NCI-H1694 (cell line): ENCODE data around the gene TSC22D4.
"Not testable (repeated sequence)": the region's sequence is repeated elsewhere in the genome, so short reads cannot be mapped to it uniquely, and the experiment has no call there.

Experiments used
- DNase-seq: peaks from one replicate; lab custom pipeline; 2025; lab: John Stamatoyannopoulos, UW

TSC22D4 gene

DNA sequence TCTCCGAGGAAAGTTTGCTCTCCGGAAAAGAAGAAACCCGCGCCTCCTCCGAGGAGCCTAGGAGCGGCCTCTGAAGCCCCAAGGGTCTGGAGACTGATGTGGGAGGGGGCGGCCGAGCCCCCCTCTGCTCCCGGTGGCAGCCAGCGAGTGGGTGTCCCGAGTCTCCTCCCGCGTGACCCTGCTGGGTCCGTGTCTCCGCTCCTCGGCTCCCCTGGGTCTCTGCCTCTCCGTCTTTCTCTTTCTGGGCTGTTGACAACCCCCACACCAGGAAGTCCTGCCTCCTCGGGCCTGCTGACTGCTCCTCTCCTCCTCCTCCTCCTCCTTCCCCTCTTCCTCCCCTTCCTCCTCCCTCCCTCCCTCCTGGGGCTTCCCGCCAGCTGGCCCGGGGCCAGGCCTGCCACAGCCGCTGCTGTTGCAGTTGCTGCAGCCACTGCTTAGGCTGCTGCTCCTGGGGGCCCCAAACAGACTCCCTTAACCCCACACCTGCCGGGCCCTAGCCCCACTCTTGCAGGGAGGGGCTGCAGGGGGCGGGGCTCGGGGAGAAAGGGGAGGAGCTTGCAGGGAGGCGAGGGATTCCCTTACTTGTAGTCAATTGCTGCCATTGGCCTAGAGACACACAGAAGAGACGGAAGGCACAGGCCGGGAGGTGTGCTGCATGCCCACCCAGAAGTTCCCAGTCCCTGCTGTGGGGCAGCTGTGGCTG, at the start of gene TSC22D4:
Gene TSC22D4 (minus strand): TSS at position 257 of the 703 bp plus-strand sequence. CDS start 1,176 bp downstream, outside the sequence.
- DNase-seq = peak; percentile 52

DNA sequence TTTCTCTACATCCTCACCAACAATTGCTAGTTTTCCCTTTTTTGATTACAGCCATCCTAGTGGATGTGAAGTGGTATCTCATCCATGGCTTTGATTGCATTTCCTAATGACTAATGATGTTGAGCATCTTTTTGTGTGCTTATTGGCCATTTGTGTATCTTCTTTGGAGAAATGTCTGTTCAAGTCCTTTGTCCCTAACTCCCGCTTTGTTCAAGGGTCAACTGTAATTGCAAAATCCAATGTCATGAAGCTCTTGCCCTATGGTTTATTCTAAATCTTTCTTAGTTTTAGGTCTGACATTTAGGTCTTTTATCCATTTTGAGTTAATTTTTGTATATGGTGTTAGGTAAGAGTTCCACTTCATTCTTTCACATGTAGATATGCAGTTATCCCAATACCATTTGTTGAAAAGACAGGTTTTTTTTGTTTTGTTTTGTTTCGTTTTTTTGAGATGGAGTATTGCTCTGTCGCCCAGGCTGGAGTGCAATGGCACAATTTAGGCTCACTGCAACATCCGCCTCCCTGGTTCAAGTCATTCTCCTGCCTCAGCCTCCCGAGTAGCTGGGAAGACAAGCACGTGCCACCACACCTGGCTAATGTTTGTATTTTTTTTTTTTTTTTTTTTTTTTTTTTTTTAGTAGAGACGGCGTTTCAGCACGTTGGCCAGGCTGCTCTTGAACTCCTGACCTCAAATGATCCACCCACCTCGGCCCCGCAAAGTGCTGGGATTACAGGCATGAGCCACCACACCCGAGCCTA, 49.3 kb upstream of the TSC22D4 start:
- not testable (repeated sequence) for DNase-seq

DNA sequence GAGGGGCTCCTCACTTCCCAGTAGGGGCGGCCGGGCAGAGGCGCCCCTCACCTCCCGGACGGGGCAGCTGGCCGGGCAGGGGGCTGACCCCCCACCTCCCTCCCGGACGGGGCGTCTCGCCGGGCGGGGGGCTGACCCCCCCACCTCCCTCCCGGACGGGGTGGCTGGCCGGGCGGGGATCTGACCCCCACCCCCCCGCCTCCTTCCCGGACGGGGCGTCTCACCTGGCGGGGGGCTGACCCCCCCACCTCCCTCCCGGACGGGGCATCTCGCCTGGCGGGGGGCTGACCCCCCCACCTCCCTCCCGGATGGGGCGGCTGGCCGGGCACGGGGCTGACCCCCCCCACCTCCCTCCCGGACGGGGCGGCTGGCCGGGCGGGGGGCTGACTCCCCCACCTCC, 44.2 kb upstream of the TSC22D4 start:
- not testable (repeated sequence) for DNase-seq

DNA sequence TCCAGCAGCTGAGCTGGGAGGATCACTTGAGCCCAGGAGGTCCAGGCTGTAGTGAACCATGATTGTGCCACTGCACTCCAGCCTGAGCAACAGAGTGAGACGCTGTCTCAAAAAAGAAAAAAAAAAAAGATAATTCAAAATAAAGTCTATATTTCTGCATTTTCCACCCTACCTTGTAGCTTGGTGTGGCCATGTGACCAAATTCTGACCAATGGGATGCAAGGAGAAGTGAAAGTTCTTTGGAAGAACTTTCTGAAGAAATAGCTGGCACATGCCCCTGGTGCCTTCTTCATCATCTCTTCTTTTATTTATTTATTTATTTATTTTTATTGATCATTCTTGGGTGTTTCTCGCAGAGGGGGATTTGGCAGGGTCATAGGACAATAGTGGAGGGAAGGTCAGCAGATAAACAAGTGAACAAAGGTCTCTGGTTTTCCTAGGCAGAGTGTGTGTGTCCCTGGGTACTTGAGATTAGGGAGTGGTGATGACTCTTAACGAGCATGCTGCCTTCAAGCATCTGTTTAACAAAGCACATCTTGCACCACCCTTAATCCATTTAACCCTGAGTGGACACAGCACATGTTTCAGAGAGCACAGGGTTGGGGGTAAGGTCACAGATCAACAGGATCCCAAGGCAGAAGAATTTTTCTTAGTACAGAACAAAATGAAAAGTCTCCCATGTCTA, 43.0 kb upstream of the TSC22D4 start:
- not testable (repeated sequence) for DNase-seq

DNA sequence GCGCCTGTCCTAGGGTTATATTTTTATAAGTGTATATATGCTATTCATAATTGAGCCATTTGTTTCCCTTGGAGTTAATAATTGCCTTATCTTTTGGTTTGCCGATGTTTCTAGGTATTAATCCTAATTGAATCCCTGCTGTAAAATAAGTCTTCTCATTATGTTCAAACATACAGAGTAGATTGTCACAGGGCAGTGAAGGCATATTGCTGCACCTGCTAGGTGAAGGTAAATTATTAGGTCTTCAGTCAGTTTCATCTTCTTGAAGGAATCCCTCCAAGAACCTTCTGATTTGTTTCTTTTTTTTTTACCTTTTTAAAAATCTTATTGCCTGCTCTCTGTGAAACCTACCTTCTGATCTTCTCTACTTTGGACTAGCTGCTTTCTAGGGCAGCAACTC, 42.1 kb upstream of the TSC22D4 start:
- no peak for DNase-seq

DNA sequence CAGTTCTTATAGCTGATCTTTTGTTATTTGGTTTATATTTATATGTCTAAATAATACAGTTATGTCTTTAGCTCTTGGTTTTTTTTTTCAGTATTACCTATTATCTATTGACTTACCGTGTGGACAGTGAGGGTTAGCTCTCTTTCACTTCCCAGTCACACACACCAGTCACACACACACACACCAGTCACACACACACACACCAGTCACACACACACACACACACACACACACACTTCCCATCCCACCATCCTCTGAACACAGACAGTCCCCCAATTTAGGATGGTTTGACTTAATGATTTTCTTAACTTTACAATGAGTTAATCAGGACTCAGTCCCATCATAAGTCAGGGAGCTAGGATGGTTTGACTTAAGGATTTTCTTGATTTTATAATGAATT, 41.1 kb upstream of the TSC22D4 start:
- no peak for DNase-seq

DNA sequence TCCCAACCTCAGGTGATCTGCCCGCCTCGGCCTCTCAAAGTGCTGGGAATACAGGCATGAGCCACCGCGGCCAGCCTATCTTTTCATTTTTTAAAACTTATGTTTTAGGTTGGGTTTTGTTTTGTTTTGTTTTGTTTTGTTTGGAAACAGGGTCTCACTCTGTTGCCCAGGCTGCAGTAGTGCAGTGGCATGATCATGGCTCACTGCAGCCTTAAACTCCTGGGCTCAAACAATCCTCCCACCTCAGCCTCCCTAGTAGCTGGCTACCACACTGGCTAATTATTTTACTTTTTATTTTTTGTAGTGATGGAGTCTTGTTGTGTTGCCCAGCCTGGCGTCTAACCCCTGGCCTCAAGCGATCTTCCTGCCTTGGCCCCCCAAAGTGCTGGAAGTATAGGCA, 40.6 kb upstream of the TSC22D4 start:
- DNase-seq = no peak

DNA sequence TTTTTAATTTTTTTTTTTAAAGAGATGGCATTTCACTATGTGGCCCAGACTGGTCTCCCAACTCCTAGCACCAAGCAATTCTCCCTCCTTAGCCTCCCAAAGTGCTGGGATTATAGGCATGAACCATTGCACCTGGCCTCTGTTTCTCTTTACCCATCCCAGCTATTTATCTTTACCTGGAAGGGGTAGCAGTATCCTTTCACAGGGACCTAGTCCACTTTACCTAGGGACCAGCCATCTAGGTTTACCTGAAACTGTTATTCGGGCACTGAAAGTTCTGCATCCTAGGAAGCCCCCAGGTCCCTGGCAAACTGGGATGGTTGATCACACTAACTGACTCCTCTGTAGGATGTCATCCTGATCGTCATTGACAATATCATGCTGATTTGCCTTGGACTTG, 38.3 kb upstream of the TSC22D4 start:
- DNase-seq = no peak

DNA sequence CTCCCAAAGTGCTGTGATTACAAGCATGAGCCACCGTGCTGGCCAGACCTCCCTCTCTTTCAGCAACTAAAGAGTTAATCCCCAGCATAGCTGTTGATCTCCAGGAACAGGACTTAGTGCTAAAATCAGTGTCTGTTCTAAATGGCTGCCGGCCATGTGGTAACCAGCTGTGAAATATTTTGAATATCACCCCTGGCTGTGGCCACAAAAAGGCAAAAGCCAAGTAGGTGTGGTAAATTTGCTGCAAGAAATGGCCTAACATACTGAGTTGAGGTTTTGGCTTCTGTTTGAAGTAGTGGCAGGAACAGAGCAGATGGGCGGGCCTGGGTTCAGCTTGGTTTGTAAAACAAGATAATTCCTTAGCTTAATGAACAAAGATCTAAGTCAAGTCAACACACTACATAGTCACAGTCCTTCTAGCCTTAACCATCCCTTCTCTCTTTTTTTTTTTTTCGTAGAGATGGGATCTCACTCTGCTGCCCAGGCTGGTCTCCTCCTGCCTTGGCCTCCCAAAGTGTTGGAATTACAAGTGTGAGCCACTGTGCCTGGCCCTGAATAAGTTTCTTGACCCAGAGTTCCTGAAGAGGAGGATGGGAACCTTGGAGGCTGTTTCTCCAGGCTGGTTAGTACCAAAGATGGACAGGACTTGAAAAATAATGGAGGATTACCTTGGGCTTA, 37.3 kb upstream of the TSC22D4 start:
- no peak for DNase-seq

DNA sequence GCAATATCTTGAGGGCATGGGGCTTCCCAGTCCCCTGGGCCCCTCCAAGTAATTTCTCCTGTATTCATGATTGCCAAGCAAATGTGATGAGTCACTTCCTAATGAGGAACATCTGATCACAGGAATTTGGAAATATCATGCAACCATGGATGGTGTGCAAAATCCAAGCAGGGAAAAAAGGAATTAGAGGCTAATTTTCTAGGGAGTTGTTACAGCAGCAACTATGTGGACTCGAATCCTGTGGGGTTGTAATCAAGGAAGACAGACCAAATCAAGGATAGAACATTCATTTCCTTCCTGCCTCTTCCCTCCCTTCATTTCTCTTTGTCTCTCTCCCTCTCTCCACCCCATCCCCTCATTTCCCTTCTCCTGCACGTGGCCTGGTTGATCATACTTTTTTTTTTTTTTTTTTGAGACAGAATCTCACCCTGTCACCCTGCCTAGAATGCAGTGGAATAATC, 36.1 kb upstream of the TSC22D4 start:
- no peak for DNase-seq

DNA sequence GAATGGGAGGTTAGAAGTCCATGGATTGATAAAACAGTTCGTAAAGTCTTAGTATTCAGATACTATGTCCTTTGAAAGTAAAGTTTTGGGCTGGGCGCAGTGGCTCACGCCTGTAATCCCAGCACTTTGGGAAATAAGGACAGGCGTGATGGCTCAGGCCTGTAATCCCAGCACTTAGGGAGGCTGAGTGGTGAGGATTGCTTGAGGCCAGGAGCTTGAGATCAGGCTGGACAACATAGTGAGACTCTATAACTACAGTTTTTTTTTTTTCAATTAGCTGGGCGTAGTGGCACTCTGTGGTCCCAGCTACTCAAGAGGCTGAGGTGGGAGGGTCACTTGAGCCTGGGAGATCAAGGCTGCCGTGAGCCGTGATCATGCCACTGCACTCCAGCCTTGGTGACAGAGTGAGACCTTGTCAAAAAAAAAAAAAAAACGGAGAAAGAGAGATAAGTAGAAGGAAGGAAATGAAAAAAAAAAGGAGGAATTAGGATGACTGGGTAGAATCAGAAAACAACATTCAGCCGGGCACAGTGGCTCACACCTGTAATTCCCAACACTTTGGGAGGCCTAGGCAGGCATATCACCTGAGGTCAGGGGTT, 34.3 kb upstream of the TSC22D4 start:
- DNase-seq = no peak

DNA sequence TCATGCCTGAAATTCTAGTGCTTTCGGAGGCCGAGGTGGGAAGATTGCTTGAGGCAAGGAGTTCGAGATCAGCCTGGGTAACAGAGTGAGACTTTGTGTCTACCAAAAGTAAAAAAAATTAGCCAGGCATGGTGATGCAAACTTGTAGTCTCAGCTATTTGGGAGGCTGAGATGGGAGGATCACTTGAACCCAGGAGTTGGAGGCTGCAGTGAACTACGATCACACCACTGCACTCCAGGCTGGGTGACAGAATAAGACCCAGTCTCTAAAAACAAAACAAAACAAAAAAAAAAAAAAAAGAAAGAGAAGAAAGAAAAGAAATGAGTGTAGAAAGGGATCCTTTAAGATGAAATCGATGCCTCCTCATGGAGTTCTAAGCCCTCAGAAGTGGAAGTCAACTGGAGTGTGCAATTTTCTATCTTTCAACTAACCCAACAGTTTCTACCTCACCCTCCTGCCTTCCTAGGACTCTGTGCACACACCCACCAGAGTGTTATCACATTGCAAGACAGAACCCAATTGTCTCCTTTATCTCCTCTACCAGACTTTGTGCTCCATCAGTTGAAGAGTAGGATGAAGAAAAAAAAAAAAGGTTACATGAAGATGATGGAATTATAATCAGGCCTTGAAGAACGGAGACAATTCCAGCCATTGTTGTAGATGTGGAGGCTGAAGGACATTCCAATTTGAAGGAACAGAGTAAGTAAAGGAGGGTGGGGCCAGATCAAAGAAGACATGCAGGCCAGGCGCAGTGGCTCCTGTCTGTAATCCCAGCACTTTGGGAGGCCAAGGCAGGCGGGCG, 31.6 kb upstream of the TSC22D4 start:
- no peak for DNase-seq

DNA sequence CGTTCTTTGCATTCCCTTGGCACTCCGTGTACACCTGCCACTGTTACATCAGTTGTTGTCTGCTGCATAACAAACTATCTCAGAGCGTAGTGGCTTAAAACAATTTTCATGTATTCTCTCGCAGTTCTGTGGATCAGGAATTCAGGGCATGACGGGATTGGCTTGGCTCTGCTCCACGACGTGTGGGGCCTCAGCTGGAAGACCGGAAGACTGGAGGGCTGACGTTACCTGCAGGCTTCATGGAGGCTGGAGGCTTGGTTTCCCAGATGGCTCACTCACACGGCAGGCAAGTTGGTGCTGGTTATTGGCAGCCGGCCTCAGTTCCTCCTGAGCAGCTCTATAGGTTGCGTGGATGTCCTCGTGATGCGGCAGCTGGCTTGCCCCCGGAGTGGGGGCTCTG, 30.2 kb upstream of the TSC22D4 start:
- DNase-seq = peak; percentile 98

DNA sequence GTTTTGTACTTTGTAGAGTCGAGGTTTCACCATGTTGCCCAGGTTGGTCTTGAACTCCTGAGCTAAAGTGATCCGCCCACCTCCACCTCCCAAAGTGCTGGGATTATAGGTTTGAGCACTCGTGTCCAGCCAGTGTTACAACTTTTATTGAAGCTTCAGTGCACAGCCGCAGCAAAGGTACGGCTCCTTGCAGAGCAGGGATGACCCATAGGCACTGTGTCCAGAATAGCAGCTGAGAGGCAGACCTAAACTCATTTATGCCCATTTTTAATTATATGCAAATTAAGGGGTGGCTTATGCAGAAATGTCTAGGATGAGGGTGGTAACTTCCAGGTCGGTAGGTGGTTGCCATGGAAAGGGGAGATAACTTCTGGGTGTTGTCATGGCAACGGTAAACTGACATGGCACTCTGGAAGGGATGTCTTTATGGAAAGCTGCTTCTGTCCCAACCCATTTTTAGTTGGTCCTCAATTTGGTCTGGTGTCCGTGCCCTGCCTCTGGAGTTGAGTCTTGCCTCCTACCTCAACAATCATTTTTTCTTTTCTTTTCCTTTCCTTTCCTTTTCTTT, 27.4 kb upstream of the TSC22D4 start:
- no peak for DNase-seq

DNA sequence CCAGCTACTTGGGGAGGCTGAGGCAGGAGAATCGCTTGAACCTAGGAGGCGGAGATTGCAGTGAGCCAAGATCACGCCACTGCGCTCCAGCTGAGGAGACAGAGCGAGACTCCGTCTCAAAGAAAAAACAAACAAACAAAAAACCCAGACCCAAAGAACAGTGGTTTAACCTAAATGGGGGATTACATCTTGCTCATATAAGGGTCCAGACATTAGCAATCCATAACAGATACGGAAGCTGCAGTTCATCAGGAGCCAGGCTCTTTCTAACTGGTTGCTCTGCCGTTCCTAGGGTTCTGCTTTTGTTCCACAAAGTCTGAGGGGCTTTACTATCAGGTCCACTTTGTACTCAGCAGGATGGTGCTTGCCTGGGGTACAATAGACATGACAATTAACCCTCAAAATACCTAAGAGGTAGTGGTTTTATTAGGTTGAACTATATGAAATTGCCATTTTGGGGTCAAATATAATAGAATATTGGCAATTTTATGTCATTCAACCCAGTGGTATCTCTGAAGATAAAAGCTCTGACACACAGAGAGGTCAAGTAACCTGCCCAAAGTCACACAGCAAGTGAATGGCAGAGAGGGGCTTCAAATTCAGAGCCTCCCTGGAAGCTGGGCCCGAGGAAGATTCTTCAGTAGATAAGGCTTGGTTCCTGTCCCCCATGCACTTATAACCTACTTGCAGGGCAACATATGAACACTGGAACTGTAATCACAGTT, 26.0 kb upstream of the TSC22D4 start:
- no peak for DNase-seq

DNA sequence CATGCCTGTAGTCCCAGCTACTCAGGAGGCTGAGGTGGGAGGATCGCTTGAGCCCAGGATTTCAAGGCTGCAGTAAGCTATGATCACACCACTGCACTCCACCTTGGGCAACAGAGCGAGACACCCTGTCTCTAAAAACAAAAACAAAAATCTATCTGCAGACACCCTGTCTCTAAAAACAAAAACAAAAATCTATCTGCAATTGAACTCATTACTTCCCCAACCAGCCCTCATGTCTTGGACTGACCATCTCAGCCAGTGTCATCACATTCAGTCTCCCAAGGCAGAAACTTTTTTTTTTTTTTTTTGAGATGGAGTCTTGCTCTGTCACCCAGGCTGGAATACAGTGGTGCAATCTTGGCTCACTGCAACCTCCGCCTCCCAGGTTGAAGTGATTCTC, 25.0 kb upstream of the TSC22D4 start:
- not testable (repeated sequence) for DNase-seq

DNA sequence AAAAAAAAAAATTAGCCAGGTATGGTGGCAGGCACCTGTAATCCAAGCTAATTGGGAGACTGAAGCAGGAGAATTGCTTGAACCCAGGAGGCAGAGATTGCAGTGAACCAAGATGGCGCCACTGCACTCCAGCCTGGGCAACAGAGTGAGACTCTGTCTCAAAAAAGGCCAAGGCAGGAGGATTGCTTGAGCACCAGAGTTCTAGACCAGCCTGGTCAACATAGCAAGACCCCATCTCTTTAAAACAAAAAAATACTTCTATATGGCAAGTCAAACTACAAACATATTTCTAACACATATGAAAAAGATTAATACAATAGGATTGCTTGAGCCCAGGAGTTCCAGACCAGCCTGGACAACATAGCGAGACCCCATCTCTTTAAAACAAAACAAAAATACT, 21.7 kb upstream of the TSC22D4 start:
- not testable (repeated sequence) for DNase-seq

DNA sequence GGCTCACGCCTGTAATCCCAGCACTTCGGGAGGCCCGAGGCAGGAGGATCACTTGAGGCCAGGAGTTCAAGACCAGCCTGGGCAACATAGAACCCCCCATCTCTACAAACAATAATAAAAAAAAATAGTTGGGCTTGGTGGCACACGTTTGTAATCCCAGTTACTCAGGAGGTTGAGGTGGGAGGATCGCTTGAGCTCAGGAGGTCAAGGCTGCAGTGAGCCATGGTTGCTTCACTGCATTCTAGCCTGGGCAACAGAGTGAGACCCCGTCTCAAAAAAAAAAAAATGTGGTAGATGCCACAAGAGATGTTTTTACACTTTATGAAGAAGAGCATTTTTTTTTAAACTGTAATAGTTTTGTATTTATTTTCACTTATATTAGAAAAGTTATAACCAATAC, 17.5 kb upstream of the TSC22D4 start:
- DNase-seq = no peak

DNA sequence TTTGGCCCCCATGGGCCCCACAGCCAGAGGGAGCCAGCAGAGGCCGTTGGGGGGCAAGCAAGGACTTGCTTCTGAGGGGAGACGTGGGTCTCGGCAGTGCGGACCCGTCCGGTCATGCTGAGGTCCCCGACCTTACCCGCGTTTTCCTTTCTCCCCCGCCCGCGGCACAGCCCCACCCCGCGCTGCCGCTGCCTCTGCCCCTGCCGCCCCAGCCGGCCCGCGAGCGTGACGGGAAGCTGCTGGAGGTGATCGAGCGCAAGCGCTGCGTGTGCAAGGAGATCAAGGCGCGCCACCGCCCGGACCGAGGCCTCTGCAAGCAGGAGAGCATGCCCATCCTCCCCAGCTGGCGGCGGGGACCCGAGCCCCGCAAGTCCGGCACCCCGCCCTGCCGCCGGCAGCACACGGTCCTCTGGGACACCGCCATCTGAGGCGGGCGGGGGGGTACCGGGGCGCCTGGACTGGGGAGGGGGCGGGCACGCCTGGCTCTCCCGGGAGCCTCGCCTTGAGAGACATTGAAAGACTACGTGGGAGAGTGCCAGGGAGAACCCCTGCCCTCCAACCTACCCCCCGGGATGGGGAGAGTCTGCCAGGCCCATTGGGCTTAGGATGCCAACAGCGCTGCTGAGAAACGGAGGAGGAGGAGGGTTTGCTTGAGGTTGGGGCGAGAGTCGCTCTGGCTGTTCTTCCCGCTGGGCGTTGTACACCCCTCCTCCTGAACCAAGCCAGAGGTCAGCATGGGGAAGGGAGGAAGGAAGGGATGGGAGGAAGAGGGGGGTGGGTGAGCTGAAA, 14.7 kb upstream of the TSC22D4 start:
- DNase-seq = no peak
